Cortex of kidney (tissue), 1 donor: ENCODE data around the gene ACAA1.
"Not testable (repeated sequence)": the region's sequence is repeated elsewhere in the genome, so short reads cannot be mapped to it uniquely, and the experiment has no call there.

Source experiments
- DNase-seq: peaks from one replicate; lab custom pipeline; 2025; lab: John Stamatoyannopoulos, UW

The ACAA1 gene

DNA sequence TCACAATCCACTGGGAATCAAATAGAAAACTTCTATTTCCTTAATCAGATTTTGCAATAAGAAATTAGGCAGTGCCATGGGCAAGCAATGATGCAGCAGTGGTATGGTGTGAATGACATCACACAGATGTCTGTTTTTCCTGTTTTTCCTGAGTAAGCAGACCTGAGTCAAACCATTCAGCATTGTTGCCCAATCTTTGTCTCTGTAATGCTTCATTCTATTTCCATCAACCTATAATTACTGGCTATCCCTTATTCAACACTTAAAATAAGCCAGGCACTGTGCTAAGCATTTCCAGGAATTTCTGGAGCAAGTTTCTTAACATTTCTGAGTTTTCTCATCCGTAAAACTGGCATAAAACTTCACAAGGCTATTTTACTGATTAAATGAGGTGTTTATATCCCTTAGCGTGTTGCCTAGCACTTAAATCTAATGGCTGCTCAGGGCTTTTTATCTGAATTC lies 17.1 kb upstream of the ACAA1 start:
- DNase-seq = no peak

DNA sequence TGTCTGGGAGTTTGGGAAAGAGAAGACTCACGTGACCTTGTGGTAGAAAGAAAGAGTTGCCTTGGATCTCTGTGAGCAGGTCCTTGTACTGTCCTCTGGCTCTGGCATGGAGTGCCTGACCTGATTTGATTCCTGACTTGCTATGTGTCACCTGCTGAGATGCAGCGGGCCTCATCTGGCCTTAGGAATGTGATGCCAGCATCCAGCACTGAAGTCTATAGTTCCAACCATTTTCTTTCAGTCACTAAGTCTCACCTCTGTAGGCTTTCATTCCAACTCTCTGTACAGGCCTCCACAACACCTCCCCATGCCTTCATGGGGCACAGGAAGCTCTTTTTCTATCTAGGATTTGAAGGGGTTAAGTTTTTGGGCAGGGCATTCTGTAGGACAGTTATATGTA lies 16.3 kb upstream of the ACAA1 start:
- no peak for DNase-seq

DNA sequence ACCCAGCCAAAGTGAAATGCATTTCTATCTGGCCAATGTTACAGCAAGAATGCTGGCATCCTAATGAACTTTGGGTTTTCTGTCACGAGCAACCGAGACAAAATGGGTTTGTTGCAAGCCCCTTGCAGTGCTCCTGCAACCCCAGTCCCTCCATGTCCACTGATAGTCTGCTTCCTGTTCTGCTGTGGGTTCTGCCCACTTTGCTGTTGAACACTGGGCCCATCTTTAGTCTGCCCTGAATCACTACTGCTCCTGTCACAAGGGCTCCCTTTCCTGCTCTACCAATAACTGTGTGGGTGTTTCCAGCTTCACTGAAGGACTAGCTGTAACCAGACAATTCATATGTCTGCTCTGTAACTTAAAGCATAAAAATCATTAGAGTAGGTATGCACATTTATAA lies 15.7 kb upstream of the ACAA1 start:
- DNase-seq = no peak

DNA sequence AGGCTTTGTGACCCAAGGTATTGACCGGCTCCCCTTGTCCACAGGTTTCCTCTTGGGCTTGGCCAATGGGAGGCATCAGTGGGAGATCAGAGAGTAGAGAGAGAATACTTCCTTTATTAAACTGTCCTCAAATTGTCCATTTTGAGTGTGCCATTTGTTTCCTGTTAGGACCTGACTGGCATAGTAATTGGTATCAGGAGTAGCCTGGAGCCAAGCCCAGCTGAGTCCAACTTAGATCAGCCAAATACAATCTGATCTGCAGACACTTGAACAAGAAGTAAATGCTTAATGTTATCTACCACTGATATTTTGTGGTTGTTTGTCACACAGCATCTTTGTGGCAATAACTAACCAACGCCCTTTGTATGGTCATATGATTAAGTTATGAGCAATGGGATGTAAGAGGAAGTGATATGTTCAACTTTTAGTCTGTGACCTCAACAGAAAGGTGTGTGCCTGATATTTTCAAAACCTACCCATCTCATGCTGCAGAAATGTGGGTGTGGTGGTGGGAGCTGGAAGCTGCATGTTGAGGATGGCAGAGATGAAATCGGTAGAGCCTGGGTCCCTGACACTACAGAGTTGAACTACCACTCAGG lies 14.8 kb upstream of the ACAA1 start:
- DNase-seq = no peak

DNA sequence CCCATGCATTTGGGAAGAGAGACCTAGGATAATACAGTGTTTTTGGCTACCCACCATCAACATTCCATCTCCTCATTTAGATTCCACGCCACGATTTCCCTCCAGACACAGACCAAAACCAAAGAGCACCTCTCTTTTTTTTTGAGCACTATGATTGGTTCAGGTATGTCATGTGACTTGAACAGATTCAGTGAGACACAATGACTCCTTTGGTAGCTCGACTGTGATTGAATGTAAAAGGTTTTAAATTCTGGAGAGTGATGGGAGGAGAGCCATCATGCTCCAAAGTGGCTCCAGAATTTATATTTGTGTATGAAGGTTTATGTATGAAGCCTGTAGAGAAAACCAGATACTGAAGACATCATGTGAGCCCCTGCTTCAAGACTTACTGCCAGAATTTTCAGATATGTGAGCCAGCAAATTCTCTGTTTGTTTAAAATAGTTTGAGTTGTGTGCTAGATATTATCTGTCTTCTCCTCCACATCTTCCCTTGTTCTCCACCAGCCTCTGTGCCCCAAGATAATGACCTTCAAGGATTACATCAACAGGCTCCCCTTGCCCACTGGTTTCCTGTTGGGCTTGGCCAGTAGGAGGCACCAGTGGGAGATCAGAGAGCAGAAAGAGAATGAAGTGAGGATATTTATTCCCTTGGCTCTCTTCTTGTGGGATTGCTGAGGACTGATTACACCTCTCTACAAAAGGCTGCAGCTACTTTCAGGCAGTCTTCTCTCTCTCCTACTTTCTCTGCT lies 14.0 kb upstream of the ACAA1 start:
- DNase-seq = no peak

DNA sequence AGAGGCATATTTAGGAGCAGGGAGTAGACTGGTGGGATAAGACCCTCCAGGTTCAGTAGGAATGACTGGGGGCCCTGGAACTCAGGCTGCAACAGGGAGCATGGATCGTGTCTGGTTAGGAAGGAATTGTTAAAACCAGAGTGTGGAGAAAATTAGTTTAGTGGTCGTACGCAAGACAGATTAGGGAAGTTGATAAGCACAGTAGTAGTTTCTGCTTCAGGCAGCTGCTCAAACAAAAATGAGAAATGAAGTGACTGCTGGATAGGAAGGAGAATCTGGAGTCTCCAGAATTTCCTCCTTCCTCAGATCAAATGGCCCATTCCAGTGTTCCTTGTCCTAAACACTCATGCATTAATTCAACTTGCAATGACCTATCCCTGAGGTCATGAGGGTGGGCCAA lies 12.8 kb upstream of the ACAA1 start:
- no peak for DNase-seq

DNA sequence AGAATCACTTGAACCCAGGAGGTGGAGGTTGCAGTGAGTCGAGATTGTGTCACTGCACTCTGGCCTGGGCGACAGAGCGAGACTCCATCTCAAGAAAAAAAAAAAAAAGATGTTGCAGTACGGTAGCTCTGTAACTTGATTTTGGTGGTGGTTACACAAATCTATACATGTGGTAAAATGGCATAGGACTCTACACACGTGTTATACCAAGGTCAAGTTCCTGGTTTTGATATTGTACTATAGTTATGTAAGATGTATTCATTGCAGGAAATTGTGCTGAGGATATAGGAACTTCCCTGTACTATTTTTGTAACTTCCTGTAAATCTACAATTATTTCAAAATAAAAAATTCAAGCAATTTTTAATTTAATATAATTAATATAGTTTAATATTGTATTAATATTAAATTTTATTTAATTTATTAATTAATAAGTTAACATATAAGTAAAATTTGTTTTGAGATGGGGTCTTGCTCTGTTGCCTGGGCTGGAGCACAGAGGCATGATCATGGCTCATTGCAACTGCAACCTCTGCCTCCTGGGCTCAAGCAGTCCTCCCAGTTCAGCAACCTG lies 11.5 kb upstream of the ACAA1 start:
- DNase-seq = no peak

DNA sequence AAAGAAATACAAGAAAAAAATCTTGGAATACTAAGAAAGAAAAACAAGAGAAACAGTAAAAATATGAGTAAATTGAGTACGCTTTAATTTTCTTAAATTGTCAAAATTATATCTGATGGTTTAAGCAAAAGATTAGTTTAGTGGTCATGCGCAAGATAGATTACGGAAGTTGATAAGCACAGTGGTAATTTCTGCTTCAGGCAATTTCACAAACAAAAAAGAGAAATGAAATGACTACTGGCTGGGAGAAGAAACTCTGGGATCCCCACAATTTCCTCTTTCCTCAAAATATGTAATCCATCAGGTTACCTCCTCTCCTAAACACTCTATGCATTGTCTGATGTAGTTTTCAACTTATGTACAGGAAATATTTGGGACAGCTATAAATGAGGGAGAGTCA lies 10.5 kb upstream of the ACAA1 start:
- no peak for DNase-seq

DNA sequence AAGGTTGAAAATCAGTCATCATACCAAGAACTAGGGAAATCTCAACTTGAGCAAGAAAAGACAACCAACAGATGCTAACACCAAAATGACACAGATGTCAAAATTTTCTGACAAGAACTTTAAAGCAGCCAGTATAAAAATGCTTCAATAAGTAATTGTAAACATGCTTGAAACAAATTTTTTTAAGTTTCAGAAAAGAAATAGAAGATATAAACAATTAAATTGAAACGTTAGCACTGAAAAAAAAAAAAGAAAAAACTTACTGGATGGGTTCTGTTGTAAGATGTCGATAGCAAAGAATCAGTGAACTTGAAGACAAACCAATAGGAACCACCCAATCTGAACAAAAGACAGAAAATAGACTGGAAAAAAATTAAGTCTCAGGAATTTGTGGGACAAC lies 9.6 kb upstream of the ACAA1 start:
- DNase-seq = no peak

DNA sequence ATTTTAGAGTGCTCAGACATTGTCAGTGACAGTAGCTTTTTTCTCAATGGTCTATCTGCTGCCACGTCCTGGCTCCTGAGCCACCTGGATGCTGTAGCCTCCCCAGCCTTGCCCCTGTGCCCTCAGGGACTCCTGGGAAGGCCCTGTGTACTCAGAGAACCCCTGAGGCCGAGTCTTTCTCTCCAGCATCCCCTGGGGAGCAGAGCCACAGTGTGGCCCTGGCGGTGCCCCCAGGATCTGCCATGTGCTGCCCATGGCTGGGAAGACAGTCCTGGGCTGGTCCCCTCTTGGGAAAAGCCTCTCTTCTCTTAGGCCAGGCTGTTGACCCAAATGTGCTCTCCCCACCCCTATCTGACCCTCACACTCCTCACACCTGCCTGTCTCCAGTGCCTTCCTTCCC lies 6.6 kb upstream of the ACAA1 start:
- DNase-seq = no peak

DNA sequence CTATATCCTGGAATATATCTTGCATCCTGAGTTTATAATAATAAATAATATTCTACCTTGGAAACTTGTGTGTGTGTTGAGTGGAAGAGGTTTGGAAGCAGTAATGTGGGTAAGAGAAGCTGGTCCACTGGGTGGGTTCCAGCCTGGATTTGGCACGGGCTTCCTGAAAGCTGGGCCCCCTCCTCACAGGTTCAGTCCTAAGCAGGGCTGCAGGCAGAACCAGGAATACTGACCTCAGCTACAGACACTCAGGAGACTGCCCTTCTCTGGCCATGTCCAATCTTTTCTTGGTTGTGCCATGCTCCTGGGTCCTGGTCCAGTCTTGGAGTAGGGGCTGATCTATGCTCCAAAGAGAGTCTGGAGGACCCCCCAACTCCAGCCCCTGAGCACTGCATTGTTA lies 6.0 kb upstream of the ACAA1 start:
- DNase-seq = no peak

DNA sequence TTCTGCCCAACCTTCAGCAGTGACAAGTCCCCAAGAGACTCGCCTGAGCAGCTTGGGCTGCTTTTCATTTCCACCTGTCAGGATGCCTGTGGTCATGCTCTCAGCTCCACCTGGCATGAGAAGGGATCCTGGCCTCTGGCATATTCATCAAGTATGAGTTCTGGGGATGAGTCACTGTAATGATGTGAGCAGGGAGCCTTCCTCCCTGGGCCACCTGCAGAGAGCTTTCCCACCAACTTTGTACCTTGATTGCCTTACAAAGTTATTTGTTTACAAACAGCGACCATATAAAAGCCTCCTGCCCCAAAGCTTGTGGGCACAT lies 5.0 kb upstream of the ACAA1 start:
- DNase-seq = no peak

DNA sequence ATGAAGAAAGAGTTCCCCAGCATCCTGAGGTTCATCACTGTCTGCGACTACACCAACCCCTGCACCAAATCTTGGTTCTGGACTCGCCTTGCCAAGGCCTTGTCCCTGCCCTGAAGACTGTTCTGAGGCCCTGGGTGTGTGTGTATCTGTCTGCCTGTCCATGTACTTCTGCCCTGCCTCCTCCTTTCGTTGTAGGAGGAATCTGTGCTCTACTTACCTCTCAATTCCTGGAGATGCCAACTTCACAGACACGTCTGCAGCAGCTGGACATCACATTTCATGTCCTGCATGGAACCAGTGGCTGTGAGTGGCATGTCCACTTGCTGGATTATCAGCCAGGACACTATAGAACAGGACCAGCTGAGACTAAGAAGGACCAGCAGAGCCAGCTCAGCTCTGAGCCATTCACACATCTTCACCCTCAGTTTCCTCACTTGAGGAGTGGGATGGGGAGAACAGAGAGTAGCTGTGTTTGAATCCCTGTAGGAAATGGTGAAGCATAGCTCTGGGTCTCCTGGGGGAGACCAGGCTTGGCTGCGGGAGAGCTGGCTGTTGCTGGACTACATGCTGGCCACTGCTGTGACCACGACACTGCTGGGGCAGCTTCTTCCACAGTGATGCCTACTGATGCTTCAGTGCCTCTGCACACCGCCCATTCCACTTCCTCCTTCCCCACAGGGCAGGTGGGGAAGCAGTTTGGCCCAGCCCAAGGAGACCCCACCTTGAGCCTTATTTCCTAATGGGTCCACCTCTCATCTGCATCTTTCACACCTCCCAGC lies 4.4 kb upstream of the ACAA1 start:
- no peak for DNase-seq

DNA sequence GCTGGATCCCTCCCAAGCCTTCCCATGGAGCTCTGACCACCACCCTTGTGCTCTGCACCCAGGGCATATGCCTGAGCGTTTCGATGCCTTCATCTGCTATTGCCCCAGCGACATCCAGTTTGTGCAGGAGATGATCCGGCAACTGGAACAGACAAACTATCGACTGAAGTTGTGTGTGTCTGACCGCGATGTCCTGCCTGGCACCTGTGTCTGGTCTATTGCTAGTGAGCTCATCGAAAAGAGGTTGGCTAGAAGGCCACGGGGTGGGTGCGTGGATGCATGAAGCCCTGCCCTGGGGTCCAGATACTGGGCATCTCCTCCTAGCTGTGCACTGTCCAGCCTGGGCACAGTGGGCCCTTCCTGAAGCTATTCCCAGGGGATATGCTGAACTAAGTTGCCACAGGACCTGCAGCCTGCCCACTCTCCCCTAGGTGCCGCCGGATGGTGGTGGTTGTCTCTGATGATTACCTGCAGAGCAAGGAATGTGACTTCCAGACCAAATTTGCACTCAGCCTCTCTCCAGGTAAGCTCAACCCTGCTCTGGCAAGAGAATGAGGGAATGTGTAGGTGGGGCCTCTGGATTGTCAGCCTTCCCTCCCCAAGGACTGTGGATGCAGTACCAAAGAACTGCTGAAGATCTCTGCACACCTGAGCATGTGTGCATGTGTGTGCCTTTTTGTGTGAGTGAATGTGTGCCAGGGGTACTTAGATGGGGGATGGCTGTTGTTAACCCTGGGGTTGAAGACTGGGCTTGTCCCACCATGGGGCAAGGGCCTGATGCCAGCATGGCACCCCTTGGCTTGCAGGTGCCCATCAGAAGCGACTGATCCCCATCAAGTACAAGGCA lies 3.6 kb upstream of the ACAA1 start:
- no peak for DNase-seq

DNA sequence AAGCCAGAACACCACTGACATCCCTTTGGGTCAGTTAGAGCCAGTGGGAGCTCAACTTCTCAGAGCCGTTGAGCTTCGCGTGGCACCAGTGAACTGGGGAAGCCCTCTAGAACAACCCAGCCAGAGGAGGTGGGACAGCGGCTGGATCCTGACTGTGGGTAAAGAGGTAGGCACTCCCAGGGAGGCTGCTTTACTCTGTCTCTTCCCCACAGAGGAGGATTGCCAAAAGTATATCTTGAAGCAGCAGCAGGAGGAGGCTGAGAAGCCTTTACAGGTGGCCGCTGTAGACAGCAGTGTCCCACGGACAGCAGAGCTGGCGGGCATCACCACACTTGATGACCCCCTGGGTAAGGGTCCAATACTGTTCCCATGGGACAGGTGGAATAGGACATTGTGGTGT lies 2.7 kb upstream of the ACAA1 start:
- no peak for DNase-seq

DNA sequence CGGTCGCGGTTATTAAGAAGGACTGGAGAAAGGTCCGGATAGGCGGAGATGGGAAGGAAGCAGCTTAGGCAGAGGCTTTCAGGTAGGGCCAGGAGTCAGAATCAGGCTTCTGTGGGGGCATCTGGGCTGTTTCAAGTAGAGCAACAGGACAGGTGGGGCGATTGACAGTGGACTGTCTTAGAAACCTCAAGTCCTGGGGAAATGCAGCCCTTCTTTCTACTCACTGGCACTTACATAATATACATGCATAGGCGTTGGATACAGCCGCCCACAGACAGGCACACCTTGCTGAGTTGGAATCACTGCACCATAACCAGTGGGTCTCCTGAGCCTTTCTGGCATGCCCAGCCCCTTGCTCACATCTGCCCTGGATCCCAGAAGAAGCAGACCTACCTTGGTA lies 2.3 kb upstream of the ACAA1 start:
- no peak for DNase-seq

DNA sequence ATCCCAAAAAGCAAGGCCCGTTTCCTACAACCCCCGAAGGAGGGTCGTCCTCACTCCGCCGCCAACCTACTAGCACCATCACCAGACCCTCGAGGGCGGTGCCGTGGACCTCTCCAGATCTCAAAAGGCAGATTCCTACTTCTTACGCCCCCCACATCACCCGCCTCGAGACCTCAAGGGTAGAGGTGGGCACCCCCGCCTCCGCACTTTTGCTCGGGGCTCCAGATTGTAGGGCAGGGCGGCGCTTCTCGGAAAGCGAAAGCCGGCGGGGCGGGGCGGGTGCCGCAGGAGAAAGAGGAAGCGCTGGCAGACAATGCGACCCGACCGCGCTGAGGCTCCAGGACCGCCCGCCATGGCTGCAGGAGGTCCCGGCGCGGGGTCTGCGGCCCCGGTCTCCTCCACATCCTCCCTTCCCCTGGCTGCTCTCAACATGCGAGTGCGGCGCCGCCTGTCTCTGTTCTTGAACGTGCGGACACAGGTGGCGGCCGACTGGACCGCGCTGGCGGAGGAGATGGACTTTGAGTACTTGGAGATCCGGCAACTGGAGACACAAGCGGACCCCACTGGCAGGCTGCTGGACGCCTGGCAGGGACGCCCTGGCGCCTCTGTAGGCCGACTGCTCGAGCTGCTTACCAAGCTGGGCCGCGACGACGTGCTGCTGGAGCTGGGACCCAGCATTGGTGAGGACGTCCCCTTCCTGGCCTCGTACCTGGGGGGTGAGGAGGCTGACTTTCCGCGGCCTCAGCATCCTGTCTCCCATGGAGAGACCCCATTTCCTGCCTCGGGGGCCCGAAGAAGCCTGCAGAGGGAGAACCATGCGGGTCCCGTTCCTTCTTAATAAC lies 1.6 kb upstream of the ACAA1 start, which contains the start of gene MYD88:
Gene MYD88, plus strand, starts transcription at position 313 of the 842 bp plus-strand sequence. Its CDS starts 40 bp downstream, at position 353.
- no peak for DNase-seq

DNA sequence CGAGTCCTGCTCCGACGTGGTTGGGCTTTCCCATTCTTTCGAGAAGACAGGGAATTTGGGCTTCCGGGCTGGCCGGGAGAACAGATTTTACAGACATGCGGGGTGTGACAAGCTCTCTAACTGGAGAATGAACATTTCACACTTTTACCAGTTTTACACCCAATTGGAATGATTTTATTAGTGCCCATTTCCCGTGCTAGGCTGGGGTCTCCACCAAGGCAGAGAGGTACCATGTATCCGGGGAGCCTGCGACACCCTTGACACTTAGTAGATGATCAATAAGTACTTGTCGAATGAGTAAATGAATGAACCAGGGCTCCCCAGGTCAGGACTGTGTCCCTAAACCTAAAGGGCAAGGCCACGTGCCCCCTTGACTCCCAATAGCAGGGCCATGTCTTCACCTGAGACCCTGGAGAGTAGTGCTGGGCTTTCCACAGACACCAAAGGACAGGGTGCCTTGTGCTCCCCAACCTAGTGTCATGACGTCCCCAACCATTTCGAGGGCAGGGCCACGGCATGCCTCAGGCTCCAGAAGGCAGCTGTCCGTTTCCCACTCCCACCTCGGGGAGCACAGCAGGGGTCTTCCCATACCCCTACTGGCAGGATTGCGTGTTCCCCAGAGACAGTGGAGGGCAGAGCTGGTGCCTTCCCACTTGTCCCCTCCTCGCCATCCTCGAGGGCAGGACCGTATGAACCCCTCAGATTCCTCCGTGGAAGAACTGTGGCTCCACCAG lies 855 bp upstream of the ACAA1 start:
- DNase-seq = no peak

DNA sequence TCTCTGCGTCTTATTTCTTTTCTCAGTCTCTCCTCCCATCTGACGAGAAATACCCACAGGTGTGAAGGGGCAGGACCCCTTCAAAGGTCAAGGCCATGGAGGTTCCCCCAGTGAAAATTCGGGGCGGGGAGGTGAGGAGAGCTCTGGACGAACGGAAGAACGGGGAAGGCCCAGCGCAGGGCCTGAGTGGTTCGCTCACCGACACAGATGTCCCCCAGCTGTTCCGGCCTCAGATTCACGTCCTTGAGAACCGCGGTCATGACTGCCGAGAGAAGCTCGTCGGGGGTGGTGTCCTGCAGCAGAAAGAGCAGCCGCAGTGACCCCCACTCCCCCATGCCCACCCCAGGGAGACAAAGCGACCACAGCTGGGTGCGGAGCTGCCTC lies 542 bp downstream of the ACAA1 start:
- DNase-seq = no peak

DNA sequence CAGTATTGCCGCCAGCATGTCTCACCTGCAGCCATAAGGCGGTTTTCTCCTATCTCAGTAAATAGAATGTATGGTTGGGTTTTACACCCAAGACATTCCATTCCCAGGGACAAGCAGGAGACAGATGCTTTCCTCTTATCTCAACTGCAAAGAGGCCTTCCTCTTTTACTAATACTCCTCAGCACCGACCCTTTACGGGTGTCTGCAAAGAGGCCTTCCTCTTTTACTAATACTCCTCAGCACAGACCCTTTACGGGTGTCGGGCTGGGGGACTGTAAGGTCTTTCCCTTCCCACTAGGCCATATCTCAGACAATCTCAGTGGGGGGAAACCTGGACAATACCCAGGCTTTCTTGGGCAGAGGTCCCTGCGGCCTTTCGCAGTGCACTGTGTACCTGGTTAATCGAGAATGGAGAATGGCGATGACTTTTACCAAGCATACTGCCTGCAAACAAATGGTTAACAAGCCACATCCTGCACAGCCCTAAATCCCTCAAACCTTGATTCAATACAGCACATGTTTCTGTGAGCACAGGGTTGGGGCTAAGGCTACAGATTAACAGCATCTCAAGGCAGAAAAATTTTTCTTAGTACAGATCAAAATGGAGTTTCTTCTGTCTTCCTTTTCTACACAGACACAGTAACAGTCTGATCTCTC lies 1.2 kb downstream of the ACAA1 start:
- not testable (repeated sequence) for DNase-seq
